Keratinocyte (primary cell): ENCODE results near the gene OR2A42.

ENCODE experiments used
- EZH2 ChIP-seq: IDR thresholded peaks from one replicate; pipeline ENCODE4 v1.6.1; 2012; ENCODE audit warnings: inconsistent platforms, mild to moderate bottlenecking, low read length, moderate library complexity
- TF ChIP-seq, protein P1 (sequence below), 3 experiments: IDR thresholded peaks in 1 of 3; conservative IDR thresholded peaks in 1 of 3; optimal IDR thresholded peaks in 1 of 3; 2 replicates in 2 of 3; 3 replicates in 1 of 3; pipeline versions ENCODE3 to v1.5.1; 2011; ENCODE audit warnings: low read length in 3 of 3, mild to moderate bottlenecking in 3 of 3, moderate library complexity in 2 of 3, control low read depth in 1 of 3, inconsistent platforms in 1 of 3; ENCODE audit not compliant: insufficient read depth in 2 of 3; ENCODE audit errors: extremely low read depth in 1 of 3

DNA sequence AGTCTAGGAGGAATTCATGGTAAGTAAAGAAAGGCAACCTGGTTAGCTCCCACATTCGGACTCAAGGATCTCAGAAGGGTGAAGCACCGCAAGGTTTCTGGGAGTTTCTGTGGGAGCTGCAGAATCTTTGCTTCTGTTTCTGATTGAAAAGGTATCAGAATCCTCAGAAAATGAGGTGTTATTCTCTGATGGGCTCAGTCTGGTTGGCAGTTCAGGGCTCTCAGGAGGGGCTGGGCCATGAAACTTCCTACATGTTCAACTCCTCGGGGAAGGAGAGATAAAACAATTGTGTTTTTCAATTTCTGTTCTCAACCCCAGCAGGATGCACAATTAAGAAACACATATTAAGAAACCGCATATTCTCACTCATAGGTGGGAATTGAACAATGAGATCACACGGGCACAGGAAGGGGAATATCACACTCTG lies 16.1 kb upstream of the OR2A42 start:
- TF ChIP-seq, protein P1, sequence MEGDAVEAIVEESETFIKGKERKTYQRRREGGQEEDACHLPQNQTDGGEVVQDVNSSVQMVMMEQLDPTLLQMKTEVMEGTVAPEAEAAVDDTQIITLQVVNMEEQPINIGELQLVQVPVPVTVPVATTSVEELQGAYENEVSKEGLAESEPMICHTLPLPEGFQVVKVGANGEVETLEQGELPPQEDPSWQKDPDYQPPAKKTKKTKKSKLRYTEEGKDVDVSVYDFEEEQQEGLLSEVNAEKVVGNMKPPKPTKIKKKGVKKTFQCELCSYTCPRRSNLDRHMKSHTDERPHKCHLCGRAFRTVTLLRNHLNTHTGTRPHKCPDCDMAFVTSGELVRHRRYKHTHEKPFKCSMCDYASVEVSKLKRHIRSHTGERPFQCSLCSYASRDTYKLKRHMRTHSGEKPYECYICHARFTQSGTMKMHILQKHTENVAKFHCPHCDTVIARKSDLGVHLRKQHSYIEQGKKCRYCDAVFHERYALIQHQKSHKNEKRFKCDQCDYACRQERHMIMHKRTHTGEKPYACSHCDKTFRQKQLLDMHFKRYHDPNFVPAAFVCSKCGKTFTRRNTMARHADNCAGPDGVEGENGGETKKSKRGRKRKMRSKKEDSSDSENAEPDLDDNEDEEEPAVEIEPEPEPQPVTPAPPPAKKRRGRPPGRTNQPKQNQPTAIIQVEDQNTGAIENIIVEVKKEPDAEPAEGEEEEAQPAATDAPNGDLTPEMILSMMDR (optimal IDR thresholded peaks at IDR 0.05 in 1 of 3, IDR thresholded peaks at IDR 0.05 in 1 of 3, conservative IDR thresholded peaks at IDR 0.05 in 1 of 3; ENCODE audit: extremely low read depth in 1 of 3, insufficient read depth in 2 of 3, low read length in 3 of 3): no peak
- TF ChIP-seq EZH2: no peak
